ENCODE measurements around the gene TMEM129.
A peak's percentile ranks its signal among the peaks of the same experiment; 100 is the strongest.

TMEM129 gene

GRCh38 chr4:1693131-1693896, 27.8 kb downstream of the TMEM129 start:
- no peaks in the 10 kb centered on the region for H3K4me1 ChIP-seq (ENCODE audit: control insufficient read depth, insufficient read depth, low read length)
- H3K4me3 ChIP-seq (ENCODE audit: low read length) = no peak overlapping the region
- H3K27ac ChIP-seq (ENCODE audit: low read length) = no peak overlapping the region
- no peaks in the 10 kb centered on the region for H3K27me3 ChIP-seq (ENCODE audit: control insufficient read depth, insufficient read depth, low read length)
- peaks cover 27% of the 10 kb centered on the region for H3K36me3 ChIP-seq (ENCODE audit: control insufficient read depth, insufficient read depth, low read length)
- no peaks in the 10 kb centered on the region for H3K9me3 ChIP-seq (ENCODE audit: control insufficient read depth, insufficient read depth, low read length)
- no peak for DNase-seq (ENCODE audit: low read depth, low spot score)
- no CpG with 5 or more reads among the region's 7 CpGs for WGBS (ENCODE audit: insufficient coverage, insufficient read length)

GRCh38 chr4:1691737-1692373, 29.3 kb downstream of the TMEM129 start:
- H3K9me3 ChIP-seq (ENCODE audit: control insufficient read depth, insufficient read depth, low read length) = no peaks in the 10 kb centered on the region
- H3K27me3 ChIP-seq (ENCODE audit: control insufficient read depth, insufficient read depth, low read length) = no peaks in the 10 kb centered on the region
- H3K36me3 ChIP-seq (ENCODE audit: control insufficient read depth, insufficient read depth, low read length) = peaks cover 24% of the 10 kb centered on the region
- no peak overlapping the region for H3K4me3 ChIP-seq (ENCODE audit: low read length)
- no peak for DNase-seq (ENCODE audit: low read depth, low spot score)
- no CpG with 5 or more reads among the region's 9 CpGs for WGBS (ENCODE audit: insufficient coverage, insufficient read length)
- no peak overlapping the region for H3K27ac ChIP-seq (ENCODE audit: low read length)
- H3K4me1 ChIP-seq (ENCODE audit: control insufficient read depth, insufficient read depth, low read length) = no peaks in the 10 kb centered on the region

DNA sequence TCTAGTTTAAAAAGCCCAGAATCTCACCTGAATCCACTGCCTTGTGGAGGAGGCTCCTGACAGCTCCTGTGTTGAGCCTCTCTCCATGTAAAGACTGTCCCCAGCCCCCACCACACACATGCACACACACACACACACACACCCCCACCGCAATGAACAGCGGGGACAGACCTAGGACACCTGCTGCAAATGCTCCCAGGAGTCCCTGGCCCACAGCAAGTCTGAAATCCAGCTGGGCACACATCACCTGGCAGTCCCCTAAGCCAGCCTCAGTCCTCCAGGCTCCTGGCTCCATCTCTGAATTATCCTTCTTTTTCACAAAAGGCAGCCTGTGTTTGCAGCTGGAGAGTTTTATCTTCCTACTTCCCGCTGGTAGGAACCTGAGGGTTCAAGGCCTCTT, 30.4 kb downstream of the TMEM129 start:
- Histone ChIP-seq H3K4me1 (ENCODE audit: control insufficient read depth, insufficient read depth, low read length) (0 out of 2 replicates have a peak, but pooled peaks cover 3% of the 10 kb centered on the region), H3K9me3 (ENCODE audit: control insufficient read depth, insufficient read depth, low read length) (no peaks in the 10 kb centered on the region), H3K27me3 (ENCODE audit: control insufficient read depth, insufficient read depth, low read length) (no peaks in the 10 kb centered on the region), H3K4me3 (ENCODE audit: low read length) (no peak overlapping the region), H3K36me3 (ENCODE audit: control insufficient read depth, insufficient read depth, low read length) (peaks cover 20% of the 10 kb centered on the region), H3K27ac (ENCODE audit: low read length) (no peak overlapping the region)
- no CpG with 5 or more reads among the region's 3 CpGs for WGBS (ENCODE audit: insufficient coverage, insufficient read length)
- no peak for DNase-seq (ENCODE audit: low read depth, low spot score)

GRCh38 chr4:1686440-1687036, 34.6 kb downstream of the TMEM129 start:
- Histone ChIP-seq H3K36me3 (ENCODE audit: control insufficient read depth, insufficient read depth, low read length) (peaks cover 8% of the 10 kb centered on the region), H3K27me3 (ENCODE audit: control insufficient read depth, insufficient read depth, low read length) (peaks cover 8% of the 10 kb centered on the region; the same call in 1 of the 2 replicates), H3K9me3 (ENCODE audit: control insufficient read depth, insufficient read depth, low read length) (no peaks in the 10 kb centered on the region), H3K4me1 (ENCODE audit: control insufficient read depth, insufficient read depth, low read length) (peaks cover 7% of the 10 kb centered on the region), H3K27ac (ENCODE audit: low read length) (no peak overlapping the region), H3K4me3 (ENCODE audit: low read length) (no peak overlapping the region)
- DNase-seq (ENCODE audit: low read depth, low spot score) = no peak
- WGBS (ENCODE audit: insufficient coverage, insufficient read length) = no CpG with 5 or more reads among the region's 7 CpGs

DNA sequence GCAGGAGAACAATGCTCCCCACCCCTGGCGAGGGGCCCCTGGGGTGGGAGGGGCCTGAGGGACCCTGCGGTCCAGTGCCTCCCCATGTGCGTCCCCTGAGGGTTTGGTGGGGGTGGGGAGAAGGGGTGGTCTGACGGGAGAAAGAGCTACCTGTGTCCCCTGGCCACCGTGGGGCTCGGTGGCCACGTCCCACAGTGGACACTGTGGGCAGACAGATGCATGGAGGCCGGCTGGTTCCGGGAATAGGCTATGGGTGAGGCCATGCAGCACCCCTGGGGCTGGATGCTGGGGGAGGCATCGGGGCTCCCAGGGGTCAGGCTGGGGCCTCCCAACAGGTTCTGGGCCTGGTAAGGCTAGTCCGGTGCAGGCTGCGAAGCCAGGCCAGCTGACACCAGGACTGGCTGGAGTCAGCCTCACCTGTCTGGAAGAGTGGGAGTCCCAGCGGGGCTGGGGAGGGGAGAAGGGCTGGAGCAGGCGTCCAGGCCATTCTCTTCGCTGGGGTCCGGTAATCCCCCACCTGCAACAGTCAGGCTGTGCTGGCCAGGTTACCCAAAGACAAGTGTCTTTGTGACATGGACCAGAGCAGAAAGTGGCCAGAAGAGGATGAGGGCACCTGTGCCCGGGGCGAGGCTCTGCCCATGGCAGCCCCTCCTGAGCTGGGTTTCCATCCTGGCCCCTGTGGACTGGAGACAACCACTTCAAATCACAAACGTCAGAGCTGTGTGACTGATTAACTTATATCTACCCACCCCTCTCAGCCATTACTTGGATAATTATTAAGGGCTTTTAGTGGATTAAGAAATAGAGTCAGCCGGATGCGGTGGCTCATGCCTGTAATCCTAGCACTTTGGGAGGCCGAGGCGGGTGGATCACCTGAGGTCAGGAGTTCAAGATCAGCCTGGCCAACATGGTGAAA, 35.6 kb downstream of the TMEM129 start:
- Histone ChIP-seq H3K27ac (ENCODE audit: low read length) (no peak overlapping the region), H3K4me1 (ENCODE audit: control insufficient read depth, insufficient read depth, low read length) (peaks cover 7% of the 10 kb centered on the region), H3K36me3 (ENCODE audit: control insufficient read depth, insufficient read depth, low read length) (no peaks in the 10 kb centered on the region; the same call in 1 of the 2 replicates), H3K4me3 (ENCODE audit: low read length) (no peak overlapping the region; the same call in 1 of the 2 replicates), H3K27me3 (ENCODE audit: control insufficient read depth, insufficient read depth, low read length) (peaks cover 8% of the 10 kb centered on the region; the same call in 1 of the 2 replicates), H3K9me3 (ENCODE audit: control insufficient read depth, insufficient read depth, low read length) (no peaks in the 10 kb centered on the region)
- no peak for DNase-seq (ENCODE audit: low read depth, low spot score)
- WGBS (ENCODE audit: insufficient coverage, insufficient read length) = no CpG with 5 or more reads among the region's 23 CpGs

GRCh38 chr4:1684506-1685234, 36.5 kb downstream of the TMEM129 start:
- Histone ChIP-seq H3K4me1 (ENCODE audit: control insufficient read depth, insufficient read depth, low read length) (peaks cover 7% of the 10 kb centered on the region), H3K27me3 (ENCODE audit: control insufficient read depth, insufficient read depth, low read length) (peaks cover 8% of the 10 kb centered on the region; the same call in 1 of the 2 replicates), H3K36me3 (ENCODE audit: control insufficient read depth, insufficient read depth, low read length) (no peaks in the 10 kb centered on the region), H3K9me3 (ENCODE audit: control insufficient read depth, insufficient read depth, low read length) (no peaks in the 10 kb centered on the region), H3K27ac (ENCODE audit: low read length) (no peak overlapping the region), H3K4me3 (ENCODE audit: low read length) (peak overlapping the region; percentile 32; the same call in 1 of the 2 replicates)
- DNase-seq (ENCODE audit: low read depth, low spot score) = no peak
- WGBS (ENCODE audit: insufficient coverage, insufficient read length) = no CpG with 5 or more reads among the region's 66 CpGs

DNA sequence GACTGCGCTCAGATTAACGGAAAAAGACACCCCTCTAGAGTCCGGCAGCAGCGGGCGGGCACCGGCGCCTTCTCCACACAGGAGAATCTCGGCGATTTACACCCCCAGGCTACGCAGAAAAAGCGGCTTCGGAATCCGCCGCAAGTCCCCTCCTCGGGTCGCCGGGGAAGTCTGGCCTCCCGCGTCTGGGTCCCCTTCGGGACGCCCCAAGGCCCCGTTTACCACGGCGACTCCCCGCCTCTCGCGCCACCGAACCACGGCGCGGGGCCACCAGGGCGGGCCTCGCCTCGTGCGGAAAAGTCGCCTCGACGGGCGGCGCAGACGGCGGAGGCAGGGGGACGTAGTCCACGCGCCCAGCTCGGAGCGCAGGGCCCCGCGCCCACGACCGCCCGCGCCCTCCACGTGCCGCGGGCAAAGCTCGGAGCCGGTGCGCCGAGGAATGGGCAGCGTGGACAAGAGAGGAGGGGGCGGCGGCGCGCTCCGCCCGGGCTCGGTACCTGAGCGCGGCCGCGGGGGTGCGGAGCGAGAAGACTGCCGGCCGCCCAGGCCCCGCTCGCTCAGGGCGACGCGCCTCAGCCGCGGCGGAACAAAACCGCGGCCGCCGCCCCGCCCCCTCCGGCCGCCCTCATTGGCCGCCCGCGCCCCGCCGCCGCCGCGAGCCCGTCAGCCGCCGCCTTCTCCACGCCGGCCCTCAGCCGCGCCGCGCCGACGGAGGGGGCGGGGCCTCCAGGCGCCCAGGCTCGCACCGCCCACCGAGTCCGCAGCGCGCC, 37.2 kb downstream of the TMEM129 start, which contains the start of gene FAM53A:
TSS of gene FAM53A (minus strand) at position 578 of the 770 bp plus-strand sequence. CDS start 15,572 bp downstream, outside the sequence.
- peak; percentile 47 for DNase-seq (ENCODE audit: low read depth, low spot score)
- H3K36me3 ChIP-seq (ENCODE audit: control insufficient read depth, insufficient read depth, low read length) = no peaks in the 10 kb centered on the region
- H3K4me1 ChIP-seq (ENCODE audit: control insufficient read depth, insufficient read depth, low read length) = peaks cover 7% of the 10 kb centered on the region
- no peaks in the 10 kb centered on the region for H3K9me3 ChIP-seq (ENCODE audit: control insufficient read depth, insufficient read depth, low read length)
- H3K27me3 ChIP-seq (ENCODE audit: control insufficient read depth, insufficient read depth, low read length) = peaks cover 8% of the 10 kb centered on the region; the same call in 1 of the 2 replicates
- peak within 1 kb of the TSS; percentile 58 for H3K4me3 ChIP-seq (ENCODE audit: low read length)
- no peak within 1 kb of the TSS for H3K27ac ChIP-seq (ENCODE audit: low read length)
- no CpG with 5 or more reads among the region's 118 CpGs for WGBS (ENCODE audit: insufficient coverage, insufficient read length)

- WGBS (ENCODE audit: insufficient coverage, insufficient read length) = no CpG with 5 or more reads among the region's 13 CpGs
These were observed 37.8 kb downstream of the TMEM129 start for GRCh38 chr4:1683261-1683735.

GRCh38 chr4:1682860-1683259, 38.3 kb downstream of the TMEM129 start:
- no CpG with 5 or more reads among the region's 13 CpGs for WGBS (ENCODE audit: insufficient coverage, insufficient read length)
- DNase-seq (ENCODE audit: low read depth, low spot score) = no peak
- peaks cover 7% of the 10 kb centered on the region for H3K4me1 ChIP-seq (ENCODE audit: control insufficient read depth, insufficient read depth, low read length)
- H3K36me3 ChIP-seq (ENCODE audit: control insufficient read depth, insufficient read depth, low read length) = no peaks in the 10 kb centered on the region
- peaks cover 8% of the 10 kb centered on the region; the same call in 1 of the 2 replicates for H3K27me3 ChIP-seq (ENCODE audit: control insufficient read depth, insufficient read depth, low read length)
- H3K4me3 ChIP-seq (ENCODE audit: low read length) = no peak overlapping the region
- H3K9me3 ChIP-seq (ENCODE audit: control insufficient read depth, insufficient read depth, low read length) = no peaks in the 10 kb centered on the region
- no peak overlapping the region for H3K27ac ChIP-seq (ENCODE audit: low read length)

More at GRCh38 chr4:1683261-1683735, 37.8 kb downstream of the TMEM129 start:
- Histone ChIP-seq H3K36me3 (ENCODE audit: control insufficient read depth, insufficient read depth, low read length) (no peaks in the 10 kb centered on the region), H3K27ac (ENCODE audit: low read length) (no peak overlapping the region), H3K4me3 (ENCODE audit: low read length) (peak overlapping the region; percentile 58; the same call in 1 of the 2 replicates), H3K27me3 (ENCODE audit: control insufficient read depth, insufficient read depth, low read length) (peaks cover 8% of the 10 kb centered on the region; the same call in 1 of the 2 replicates), H3K9me3 (ENCODE audit: control insufficient read depth, insufficient read depth, low read length) (no peaks in the 10 kb centered on the region), H3K4me1 (ENCODE audit: control insufficient read depth, insufficient read depth, low read length) (peaks cover 7% of the 10 kb centered on the region)
- DNase-seq (ENCODE audit: low read depth, low spot score) = no peak
